Breast epithelium (tissue), 3 donors: Measurements from ENCODE around the gene BAAT.

ENCODE experiments used
- CTCF ChIP-seq, 3 donors: fragments of 450-650 bp; IDR thresholded peaks; one replicate each; pipeline ENCODE4 v1.5.1; 2016 to 2017; ENCODE audit warnings: antibody characterized with exemption in 3 of 3, mild to moderate bottlenecking in 3 of 3, moderate library complexity in 3 of 3
- POLR2A ChIP-seq: fragments of 450-650 bp; IDR thresholded peaks from one replicate; pipeline ENCODE4 v1.6.1; 2016; ENCODE audit warnings: antibody characterized with exemption, mild to moderate bottlenecking, moderate library complexity
- POLR2AphosphoS5 ChIP-seq, 3 donors: sonication (generic); formaldehyde crosslinking; IDR thresholded peaks; one replicate each; pipeline ENCODE4 v1.6.1; 2017; ENCODE audit warnings: antibody characterized with exemption in 3 of 3

GRCh38 chr9:101356619-101357018 lies 28.2 kb downstream of the BAAT start:
- TF ChIP-seq CTCF (IDR thresholded peaks at IDR 0.05) = no peak
- no peak for TF ChIP-seq POLR2A
- no peak for TF ChIP-seq POLR2AphosphoS5 (IDR thresholded peaks at IDR 0.05)
